Liver (tissue), 9 donors: Measurements from ENCODE around the gene TUBA3E. TPM values are rescaled to one million over a fixed set of nuclear protein-coding genes. Genes with fewer than 3 reads are reported as not detected.
"Not testable (repeated sequence)": the region's sequence is repeated elsewhere in the genome, so short reads cannot be mapped to it uniquely, and the experiment has no call there.

ENCODE experiments used
- DNase-seq: peaks from one replicate; pipeline ENCODE4 v3.0.0-alpha.2; 2017; ENCODE audit warnings: low spot score
- H3K27ac ChIP-seq, 2 donors: one replicate each; pipeline ENCODE4 v1.7.0; 2013; ENCODE audit warnings: inconsistent platforms in 2 of 2, low read length in 2 of 2, control low read depth in 1 of 2, low read depth in 1 of 2, mild to moderate bottlenecking in 1 of 2
- H3K27me3 ChIP-seq, 4 donors: one replicate each; pipeline versions ENCODE4 v1.6.1 to v1.7.0; 2013; ENCODE audit warnings: low read length in 3 of 4, inconsistent platforms in 1 of 4, mild to moderate bottlenecking in 1 of 4, moderate library complexity in 1 of 4; ENCODE audit not compliant: control insufficient read depth in 4 of 4, insufficient read depth in 4 of 4
- H3K36me3 ChIP-seq, 4 donors: one replicate each; pipeline versions ENCODE4 v1.6.1 to v1.7.0; 2013; ENCODE audit warnings: low read length in 3 of 4, mild to moderate bottlenecking in 3 of 4, low read depth in 1 of 4, moderate library complexity in 1 of 4; ENCODE audit not compliant: control insufficient read depth in 4 of 4, insufficient read depth in 3 of 4
- H3K4me1 ChIP-seq, 4 donors: one replicate each; pipeline versions ENCODE4 v1.6.1 to v1.7.0; 2013; ENCODE audit warnings: low read length in 3 of 4, mild to moderate bottlenecking in 3 of 4, moderate library complexity in 1 of 4; ENCODE audit not compliant: control insufficient read depth in 4 of 4, insufficient read depth in 4 of 4
- H3K4me3 ChIP-seq, 3 donors: one replicate each; pipeline versions ENCODE4 v1.6.1 to v1.7.0; 2013; ENCODE audit warnings: low read length in 3 of 3, control low read depth in 1 of 3, low read depth in 1 of 3, mild to moderate bottlenecking in 1 of 3
- H3K9ac ChIP-seq, 2 donors: one replicate each; pipeline ENCODE4 v1.7.0; 2013; ENCODE audit warnings: low read length in 2 of 2, mild to moderate bottlenecking in 2 of 2, moderate library complexity in 2 of 2, control low read depth in 1 of 2, low read depth in 1 of 2
- H3K9me3 ChIP-seq, 4 donors: one replicate each; pipeline versions ENCODE4 v1.6.1 to v1.7.0; 2013; ENCODE audit warnings: low read length in 3 of 4; ENCODE audit not compliant: control insufficient read depth in 4 of 4
- FOXA1 ChIP-seq: IDR thresholded peaks from 2 replicates; pipeline ENCODE4 v1.6.1; 2016; ENCODE audit warnings: antibody characterized with exemption
- FOXA2 ChIP-seq: IDR thresholded peaks from 2 replicates; pipeline ENCODE4 v1.6.1; 2016; ENCODE audit warnings: antibody characterized with exemption
- HNF4A ChIP-seq, 2 donors: conservative IDR thresholded peaks; 2 replicates each; pipeline ENCODE4 v1.6.1; 2016; ENCODE audit warnings: antibody characterized with exemption in 2 of 2, mild to moderate bottlenecking in 2 of 2
- HNF4G ChIP-seq: IDR thresholded peaks from 2 replicates; pipeline ENCODE4 v1.6.1; 2016; ENCODE audit warnings: antibody characterized with exemption
- NR2F2 ChIP-seq: IDR thresholded peaks from 2 replicates; pipeline ENCODE4 v1.6.1; 2016; ENCODE audit warnings: antibody characterized with exemption
- RAD21 ChIP-seq, 2 donors: IDR thresholded peaks; 2 replicates each; pipeline ENCODE4 v1.6.1; 2016; ENCODE audit warnings: antibody characterized with exemption in 2 of 2, mild to moderate bottlenecking in 2 of 2
- RXRA ChIP-seq, 2 donors: IDR thresholded peaks; 2 replicates each; pipeline ENCODE4 v1.6.1; 2017 to 2018; ENCODE audit warnings: antibody characterized with exemption in 2 of 2, mild to moderate bottlenecking in 1 of 2
- YY1 ChIP-seq: IDR thresholded peaks from 2 replicates; pipeline ENCODE4 v1.6.1; 2016; ENCODE audit warnings: antibody characterized with exemption, mild to moderate bottlenecking
- WGBS: extraction: QIAGEN DNeasy Blood & Tissue Kit; methylation state at CpG from one replicate; pipeline ENCODE4 v1.1.7; 2013; 5-methylcytosine and 5-hydroxymethylcytosine counted together
- polyA plus RNA-seq, 2 donors: library from polyadenylated mRNA; stranded (reverse) in 1 of 2; unstranded in 1 of 2; fragments of 200-250 nt in 1 of 2; fragments of >200 nt in 1 of 2; fragmentation: Nextera tagmentation in 1 of 2; extraction: Ambion mirVana in 1 of 2; gene quantifications; one replicate each; pipeline versions ENCODE4 v1.2.1 to v1.2.3, GENCODE V29; 2013 to 2015
- total RNA-seq, 2 donors: library from RNA; depleted of rRNA; stranded (reverse); fragments of >200 nt; gene quantifications; one replicate each; pipeline ENCODE4 v1.2.3, GENCODE V29; 2014
- TF ChIP-seq, protein P1 (sequence below): IDR thresholded peaks from 2 replicates; pipeline ENCODE4 v1.6.1; 2016; ENCODE audit warnings: antibody characterized with exemption
- TF ChIP-seq, protein P2 (sequence below): IDR thresholded peaks from 2 replicates; pipeline ENCODE4 v1.6.1; 2016; ENCODE audit warnings: antibody characterized with exemption, mild to moderate bottlenecking
- TF ChIP-seq, protein P3 (sequence below): IDR thresholded peaks from 2 replicates; pipeline ENCODE4 v1.6.1; 2016; ENCODE audit warnings: antibody characterized with exemption
- TF ChIP-seq, protein P4 (sequence below): IDR thresholded peaks from 2 replicates; pipeline ENCODE4 v1.6.1; 2016; ENCODE audit warnings: antibody characterized with exemption
- donor health status: healthy.
- donor health status: healthy.
- donor health status: healthy.
- donor health status: healthy.
- donor health status: healthy.

Gene TUBA3E
- total and polyA plus RNA-seq, 4 donors = 0.05 to 0.31 TPM; not detected in 2

DNA sequence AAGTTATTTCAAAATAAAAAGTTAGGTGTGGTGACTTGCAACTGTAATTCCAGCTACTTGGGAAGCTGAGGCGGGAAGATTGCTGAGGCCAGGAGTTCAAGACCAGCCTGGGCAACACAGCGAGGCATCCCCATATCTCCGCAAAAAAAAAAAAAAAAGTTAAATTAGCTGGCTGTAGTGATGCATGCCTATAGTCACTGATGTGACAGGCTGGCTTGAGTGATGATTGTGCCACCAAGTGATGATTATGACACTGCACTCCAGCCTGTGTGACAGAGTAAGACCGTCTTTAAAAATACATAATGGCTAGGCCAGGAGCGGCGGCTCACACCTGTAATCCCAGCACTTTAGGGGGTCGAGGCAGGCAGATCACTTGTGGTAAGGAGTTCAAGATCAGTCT is 28.3 kb downstream of the TUBA3E start:
- no peaks in the 10 kb centered on the region for H3K9me3 ChIP-seq
- no peak overlapping the region for H3K9ac ChIP-seq
- H3K4me1 ChIP-seq = no peaks in the 10 kb centered on the region
- 94% methylated on average over 7 of the region's 7 CpGs for WGBS
- no peak overlapping the region for H3K4me3 ChIP-seq
- H3K36me3 ChIP-seq = peaks cover 13 to 44% (median 22%) of the 10 kb centered on the region in 4 donors
- H3K27me3 ChIP-seq = no peaks in the 10 kb centered on the region
- TF ChIP-seq, protein P1, sequence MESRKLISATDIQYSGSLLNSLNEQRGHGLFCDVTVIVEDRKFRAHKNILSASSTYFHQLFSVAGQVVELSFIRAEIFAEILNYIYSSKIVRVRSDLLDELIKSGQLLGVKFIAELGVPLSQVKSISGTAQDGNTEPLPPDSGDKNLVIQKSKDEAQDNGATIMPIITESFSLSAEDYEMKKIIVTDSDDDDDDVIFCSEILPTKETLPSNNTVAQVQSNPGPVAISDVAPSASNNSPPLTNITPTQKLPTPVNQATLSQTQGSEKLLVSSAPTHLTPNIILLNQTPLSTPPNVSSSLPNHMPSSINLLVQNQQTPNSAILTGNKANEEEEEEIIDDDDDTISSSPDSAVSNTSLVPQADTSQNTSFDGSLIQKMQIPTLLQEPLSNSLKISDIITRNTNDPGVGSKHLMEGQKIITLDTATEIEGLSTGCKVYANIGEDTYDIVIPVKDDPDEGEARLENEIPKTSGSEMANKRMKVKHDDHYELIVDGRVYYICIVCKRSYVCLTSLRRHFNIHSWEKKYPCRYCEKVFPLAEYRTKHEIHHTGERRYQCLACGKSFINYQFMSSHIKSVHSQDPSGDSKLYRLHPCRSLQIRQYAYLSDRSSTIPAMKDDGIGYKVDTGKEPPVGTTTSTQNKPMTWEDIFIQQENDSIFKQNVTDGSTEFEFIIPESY = no peak
- TF ChIP-seq, protein P2, sequence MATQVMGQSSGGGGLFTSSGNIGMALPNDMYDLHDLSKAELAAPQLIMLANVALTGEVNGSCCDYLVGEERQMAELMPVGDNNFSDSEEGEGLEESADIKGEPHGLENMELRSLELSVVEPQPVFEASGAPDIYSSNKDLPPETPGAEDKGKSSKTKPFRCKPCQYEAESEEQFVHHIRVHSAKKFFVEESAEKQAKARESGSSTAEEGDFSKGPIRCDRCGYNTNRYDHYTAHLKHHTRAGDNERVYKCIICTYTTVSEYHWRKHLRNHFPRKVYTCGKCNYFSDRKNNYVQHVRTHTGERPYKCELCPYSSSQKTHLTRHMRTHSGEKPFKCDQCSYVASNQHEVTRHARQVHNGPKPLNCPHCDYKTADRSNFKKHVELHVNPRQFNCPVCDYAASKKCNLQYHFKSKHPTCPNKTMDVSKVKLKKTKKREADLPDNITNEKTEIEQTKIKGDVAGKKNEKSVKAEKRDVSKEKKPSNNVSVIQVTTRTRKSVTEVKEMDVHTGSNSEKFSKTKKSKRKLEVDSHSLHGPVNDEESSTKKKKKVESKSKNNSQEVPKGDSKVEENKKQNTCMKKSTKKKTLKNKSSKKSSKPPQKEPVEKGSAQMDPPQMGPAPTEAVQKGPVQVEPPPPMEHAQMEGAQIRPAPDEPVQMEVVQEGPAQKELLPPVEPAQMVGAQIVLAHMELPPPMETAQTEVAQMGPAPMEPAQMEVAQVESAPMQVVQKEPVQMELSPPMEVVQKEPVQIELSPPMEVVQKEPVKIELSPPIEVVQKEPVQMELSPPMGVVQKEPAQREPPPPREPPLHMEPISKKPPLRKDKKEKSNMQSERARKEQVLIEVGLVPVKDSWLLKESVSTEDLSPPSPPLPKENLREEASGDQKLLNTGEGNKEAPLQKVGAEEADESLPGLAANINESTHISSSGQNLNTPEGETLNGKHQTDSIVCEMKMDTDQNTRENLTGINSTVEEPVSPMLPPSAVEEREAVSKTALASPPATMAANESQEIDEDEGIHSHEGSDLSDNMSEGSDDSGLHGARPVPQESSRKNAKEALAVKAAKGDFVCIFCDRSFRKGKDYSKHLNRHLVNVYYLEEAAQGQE = no peak
- TF ChIP-seq FOXA2 = no peak
- TF ChIP-seq FOXA1 = no peak
- no peak for TF ChIP-seq HNF4A (conservative IDR thresholded peaks at IDR 0.05)
- TF ChIP-seq RXRA (IDR thresholded peaks at IDR 0.05) = no peak
- no peak for DNase-seq
- H3K27ac ChIP-seq = no peak overlapping the region

DNA sequence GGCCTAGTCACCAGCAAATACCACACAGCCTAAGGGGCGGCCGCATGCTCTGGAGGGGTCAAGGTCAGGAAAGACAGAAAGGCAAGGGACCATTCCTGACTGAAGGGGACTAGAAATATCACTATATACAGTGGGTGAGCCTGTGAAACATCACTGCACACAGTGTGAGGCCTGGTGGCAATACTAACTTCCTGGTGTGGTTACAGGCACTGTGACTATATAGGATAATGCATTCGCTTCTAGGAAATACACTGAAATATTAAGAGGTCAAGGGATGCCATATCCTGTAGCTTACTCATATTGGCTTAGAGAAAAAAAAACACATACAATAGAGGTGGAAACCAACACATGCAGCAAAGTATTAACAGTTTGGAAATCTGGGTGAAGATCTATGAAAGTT is 29.1 kb downstream of the TUBA3E start:
- H3K9ac ChIP-seq, DNase-seq, H3K27ac ChIP-seq, H3K27me3 ChIP-seq, H3K4me3 ChIP-seq, H3K9me3 ChIP-seq, H3K4me1 ChIP-seq: not testable (repeated sequence)
- H3K36me3 ChIP-seq = peaks cover 13 to 46% (median 22%) of the 10 kb centered on the region in 4 donors
- 93% methylated on average over 3 of the region's 3 CpGs for WGBS

DNA sequence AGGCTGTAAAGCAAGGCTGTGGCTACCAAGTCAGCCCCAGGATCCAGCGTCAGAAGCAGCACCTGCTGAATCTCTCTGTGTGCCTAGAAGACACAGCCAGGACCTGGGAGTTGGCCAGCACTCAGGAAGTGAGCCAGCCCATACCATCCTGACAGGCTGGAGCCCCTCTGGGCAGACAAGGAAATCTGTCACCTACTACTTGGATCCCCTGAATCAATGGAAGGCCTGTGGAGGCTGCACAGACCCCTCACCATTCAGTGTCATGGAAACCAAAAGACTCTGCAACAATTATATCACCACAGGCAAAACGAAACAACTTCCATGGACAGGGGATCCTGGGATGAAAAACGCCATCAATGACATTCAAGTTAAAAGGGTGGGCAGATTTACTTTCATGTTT is 31.6 kb downstream of the TUBA3E start:
- 84% methylated on average over 3 of the region's 3 CpGs for whole genome bisulfite sequencing
- DNase-seq, H3K4me1 ChIP-seq, H3K27me3 ChIP-seq, H3K27ac ChIP-seq, H3K4me3 ChIP-seq, H3K9me3 ChIP-seq, H3K9ac ChIP-seq: not testable (repeated sequence)
- H3K36me3 ChIP-seq = peaks cover 10 to 41% (median 27%) of the 10 kb centered on the region in 4 donors

DNA sequence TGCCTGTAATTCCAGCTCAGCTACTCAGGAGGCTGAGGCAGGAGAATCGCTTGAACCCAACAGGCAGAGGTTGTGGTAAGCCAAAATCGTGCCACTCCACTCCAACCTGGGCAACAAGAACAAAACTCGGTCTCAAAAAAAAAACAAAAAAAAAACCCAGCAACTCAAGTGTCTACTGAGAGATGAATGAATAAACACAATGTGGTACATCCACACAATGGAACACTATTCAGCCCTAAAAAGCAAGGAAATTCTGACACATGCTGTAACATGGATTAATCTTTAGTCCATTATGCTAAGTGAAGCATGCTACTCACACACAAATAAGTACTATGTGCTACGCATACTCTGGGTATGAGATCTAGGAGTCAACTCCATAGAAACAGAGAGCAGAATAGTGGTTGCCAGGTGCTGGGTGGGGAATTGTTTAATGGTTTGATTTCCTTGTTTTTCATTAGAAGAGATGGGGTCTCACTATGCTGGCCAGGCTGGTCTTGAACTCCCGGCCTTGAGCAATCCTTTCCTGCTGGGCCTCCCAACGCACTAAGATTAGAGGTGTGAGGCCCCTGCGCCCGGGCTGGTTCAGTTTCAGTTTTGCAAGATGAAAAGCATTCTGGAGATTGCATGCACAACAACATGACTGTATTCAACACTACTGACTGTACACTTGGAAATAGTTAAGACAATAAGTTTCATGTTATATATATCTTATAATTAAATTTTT is 32.8 kb downstream of the TUBA3E start:
- 96% methylated on average over 8 of the region's 8 CpGs for WGBS
- Histone ChIP-seq H3K9me3 (no peaks in the 10 kb centered on the region), H3K4me1 (no peaks in the 10 kb centered on the region), H3K36me3 (peaks cover 12 to 37% (median 25%) of the 10 kb centered on the region in 4 donors), H3K27me3 (no peaks in the 10 kb centered on the region), H3K27ac (no peak overlapping the region), H3K9ac (no peak overlapping the region), H3K4me3 (no peak overlapping the region)
- no peak for DNase-seq
- TF ChIP-seq RAD21 (IDR thresholded peaks at IDR 0.05) (no peak), FOXA2 (no peak), HNF4A (conservative IDR thresholded peaks at IDR 0.05) (no peak), HNF4G (no peak), NR2F2 (no peak), YY1 (no peak)
- TF ChIP-seq, protein P3, sequence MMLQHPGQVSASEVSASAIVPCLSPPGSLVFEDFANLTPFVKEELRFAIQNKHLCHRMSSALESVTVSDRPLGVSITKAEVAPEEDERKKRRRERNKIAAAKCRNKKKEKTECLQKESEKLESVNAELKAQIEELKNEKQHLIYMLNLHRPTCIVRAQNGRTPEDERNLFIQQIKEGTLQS = no peak
- TF ChIP-seq, protein P4, sequence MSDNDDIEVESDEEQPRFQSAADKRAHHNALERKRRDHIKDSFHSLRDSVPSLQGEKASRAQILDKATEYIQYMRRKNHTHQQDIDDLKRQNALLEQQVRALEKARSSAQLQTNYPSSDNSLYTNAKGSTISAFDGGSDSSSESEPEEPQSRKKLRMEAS = no peak
- TF ChIP-seq, protein P1 = no peak
